CD4-positive, alpha-beta T cell treated with Interleukin-15 for 1 hour (primary cell): ENCODE data around the gene MVB12B.
"Not testable (repeated sequence)": the region's sequence is repeated elsewhere in the genome, so short reads cannot be mapped to it uniquely, and the experiment has no call there.

ENCODE experiments used
- DNase-seq: peaks from one replicate; pipeline ENCODE4 v3.0.0-alpha.2; 2020

The MVB12B gene

DNA sequence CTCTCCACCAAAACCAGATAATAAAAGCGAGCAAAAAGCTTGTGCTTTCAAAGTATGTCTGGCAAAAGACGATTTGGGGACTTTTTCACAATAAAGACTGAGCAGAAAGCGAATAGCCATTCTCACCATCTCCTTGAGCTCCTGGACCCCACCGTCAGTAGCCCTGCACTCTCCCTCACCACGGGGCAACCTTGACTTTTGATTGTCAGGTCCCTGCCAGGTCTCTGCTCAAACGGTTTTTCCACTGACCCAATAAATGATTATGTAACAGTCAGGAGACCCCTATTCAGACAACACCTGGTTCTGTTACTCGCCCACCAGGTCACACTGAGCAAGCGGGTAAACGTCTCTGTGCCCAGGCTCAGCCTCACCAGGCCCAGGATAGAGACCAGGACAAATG is 131.3 kb downstream of the MVB12B start:
- no peak for DNase-seq

DNA sequence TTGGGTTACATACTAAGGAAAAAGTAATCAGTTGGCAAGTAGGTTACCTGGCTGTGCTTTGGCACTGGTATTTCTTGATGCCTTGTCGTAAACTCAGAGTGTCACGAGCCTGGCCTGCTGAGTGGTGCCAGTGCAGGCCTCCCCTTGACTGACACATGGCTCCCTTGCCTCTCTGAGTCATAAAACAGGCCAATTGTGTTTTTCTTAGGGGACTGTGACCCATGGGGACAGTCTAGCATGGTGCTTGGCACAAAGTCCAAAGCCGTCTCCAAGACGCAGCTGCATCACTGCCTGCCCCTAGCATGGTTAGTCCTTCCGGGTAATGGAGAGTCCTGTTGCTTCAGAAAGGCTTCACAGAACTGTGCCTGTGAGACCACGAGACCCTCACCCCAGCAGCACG is 132.5 kb downstream of the MVB12B start:
- no peak for DNase-seq

DNA sequence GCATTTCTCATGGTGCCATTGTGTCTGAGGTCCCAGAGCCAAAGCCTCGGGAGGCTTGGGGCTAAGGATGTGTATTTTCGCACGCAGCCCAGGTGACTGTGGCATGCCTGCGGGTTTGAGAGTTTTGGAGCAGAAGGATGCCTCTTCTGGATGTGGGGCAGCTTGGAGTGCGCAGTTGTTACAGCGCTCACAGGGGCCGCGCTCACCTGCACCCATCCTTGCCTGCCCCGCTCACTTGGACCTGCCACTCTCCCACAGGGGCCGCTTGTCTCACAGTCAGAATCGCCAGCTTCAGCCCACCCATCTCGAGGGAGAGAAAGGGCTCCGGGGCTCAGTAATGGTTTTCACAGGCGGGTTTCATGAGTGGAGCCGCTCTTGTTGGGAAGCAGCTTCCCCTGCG is 132.9 kb downstream of the MVB12B start:
- no peak for DNase-seq

DNA sequence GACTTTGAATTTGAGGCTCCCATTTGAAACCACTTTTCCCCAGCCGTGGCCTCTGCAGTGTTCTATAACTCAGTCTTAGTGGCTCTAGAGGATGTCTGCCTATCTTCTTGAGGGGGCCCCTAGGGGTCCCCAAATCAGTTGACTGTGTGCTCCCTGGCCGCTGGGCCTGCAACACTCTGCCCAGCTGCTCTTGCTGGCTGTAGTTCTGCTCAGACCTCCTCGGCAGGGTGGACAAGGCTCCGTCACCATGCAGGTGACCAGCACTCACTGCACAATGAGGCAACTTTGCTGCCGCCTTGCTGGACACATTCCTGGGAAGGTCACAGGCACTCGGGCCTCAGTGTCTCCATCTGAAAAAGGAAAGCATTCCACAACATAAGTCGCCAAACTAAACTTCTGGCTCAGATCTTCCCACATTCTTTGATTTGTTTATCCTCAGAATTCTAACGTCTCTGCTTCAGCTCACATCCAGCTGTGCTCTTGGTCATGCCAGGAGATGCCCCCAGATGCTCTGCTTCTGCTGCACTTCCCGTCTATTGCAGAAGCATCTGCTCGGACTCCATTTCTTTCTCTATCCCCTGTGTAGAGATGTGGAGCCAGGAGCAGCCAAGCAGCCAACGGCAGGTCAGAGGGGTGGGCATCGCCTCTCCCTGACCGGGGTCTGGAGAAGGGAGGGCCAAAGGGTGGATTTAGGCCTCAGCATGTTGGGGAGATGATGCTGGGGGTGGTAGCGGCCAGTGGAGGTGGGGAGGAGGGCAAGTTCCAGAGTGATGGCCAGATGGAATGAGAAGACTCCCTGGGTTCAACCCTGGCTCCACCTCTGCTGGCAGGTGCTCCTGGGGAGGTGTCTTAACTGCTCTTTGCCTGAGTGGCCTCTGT is 133.6 kb downstream of the MVB12B start:
- no peak for DNase-seq

DNA sequence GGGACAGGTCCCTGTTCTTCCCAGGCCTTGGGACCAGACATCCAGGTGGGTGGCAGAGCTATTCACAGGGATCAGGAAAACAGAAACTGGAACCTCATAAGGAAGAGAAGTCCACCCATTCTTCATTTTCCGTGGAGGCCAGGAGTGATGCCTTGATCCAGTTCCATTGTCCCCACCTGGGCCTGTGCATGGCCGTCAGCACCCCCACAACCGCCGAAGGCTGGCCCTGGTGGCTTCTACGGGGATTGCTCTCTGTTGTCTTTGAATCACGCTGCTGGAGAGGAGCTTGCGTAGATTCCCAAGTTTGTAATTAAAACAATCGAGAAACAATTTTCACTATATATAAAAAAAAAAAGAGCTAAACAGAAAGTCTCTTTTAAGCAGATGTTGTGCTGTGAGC is 134.4 kb downstream of the MVB12B start:
- DNase-seq = no peak

DNA sequence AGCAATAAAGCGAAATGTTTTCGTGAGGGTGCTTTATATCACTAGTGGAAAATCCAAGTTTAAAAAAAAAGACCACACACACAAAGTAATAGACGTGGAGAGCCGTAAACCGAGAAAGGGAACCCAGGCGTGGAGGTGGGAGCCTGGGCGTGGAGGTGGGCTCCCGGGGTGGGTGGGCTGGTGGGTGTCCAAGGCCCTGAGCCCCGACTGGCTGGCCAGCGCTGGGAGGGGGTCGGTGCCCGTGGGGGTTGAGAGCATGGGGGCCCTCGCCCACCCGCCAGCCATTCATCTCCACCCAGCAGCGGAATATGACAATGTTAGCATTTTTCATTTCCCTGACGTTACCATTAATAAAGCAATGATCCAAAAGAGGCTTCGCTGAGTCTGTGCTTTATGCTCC is 135.0 kb downstream of the MVB12B start:
- DNase-seq = no peak

DNA sequence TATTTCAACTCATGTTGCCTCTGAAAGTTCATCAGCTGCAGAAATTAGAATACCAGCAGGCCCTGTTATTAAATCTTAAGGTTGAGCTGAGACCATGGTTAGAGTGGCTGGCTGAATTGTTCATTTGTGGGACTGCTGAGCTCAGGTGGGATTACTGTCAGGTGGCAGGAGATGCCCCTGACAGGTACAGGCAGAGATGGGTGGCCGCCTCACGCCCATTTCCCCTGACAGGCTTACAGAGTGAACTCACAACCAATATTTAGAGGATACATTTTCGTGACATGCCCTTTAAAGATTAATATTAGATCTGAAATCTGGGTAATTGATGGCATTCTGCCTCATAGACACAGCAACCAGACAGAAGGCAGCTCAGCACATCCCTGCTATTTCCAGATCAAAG is 136.0 kb downstream of the MVB12B start:
- DNase-seq = no peak

DNA sequence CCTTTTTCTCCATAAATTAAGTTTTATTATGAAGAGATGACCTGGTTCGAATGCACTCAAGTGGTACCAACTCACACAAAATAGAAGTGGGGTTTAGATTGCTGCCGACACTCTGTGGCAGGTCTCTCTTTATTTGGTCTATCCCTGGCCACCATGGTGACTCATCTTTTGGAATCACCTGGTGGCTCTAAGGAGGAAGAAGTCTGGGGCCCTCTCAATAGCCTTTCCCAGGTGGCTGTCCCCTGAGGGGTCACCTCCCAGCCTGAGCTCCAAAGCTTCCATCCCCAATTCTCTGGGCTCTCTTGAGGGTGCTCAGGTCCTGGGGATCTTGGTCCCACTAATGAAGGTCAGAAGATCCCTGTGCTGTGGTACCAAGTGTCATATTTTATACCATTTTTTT is 136.8 kb downstream of the MVB12B start:
- DNase-seq = no peak

DNA sequence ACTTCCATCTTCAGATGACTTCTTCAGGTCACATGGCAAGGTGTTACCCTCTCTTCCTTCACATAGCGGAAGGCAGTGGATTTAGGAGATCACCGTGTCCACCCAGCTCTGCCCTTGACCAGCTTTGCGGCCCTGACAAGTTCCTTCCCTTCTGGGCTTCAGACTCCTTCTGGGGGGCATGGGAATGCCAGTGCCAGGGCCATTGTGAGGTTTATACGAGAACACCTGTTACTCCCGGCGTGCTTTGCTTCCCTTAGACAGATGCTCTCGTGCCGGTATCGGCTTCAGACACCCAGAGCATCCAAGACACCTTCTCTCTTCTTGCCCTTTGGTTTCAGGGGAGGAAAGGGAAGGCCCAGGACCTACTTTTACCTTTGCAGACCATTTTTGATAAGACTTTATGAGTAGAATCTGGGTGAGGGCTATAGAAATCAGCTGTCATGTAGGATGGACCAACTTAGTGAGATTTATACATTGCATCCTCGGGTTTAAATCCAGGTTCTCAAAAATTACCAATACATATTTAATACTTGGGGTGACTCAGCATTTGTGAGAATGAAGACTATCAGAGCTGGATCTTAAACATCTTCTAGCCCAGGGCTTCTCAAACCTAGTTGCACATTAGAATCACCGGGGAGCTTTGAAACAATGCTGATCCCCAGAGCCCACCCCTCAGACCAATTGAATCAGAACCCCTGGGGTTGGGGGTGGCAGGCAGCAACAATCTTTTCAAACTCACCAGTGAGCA is 138.2 kb downstream of the MVB12B start:
- no peak for DNase-seq

DNA sequence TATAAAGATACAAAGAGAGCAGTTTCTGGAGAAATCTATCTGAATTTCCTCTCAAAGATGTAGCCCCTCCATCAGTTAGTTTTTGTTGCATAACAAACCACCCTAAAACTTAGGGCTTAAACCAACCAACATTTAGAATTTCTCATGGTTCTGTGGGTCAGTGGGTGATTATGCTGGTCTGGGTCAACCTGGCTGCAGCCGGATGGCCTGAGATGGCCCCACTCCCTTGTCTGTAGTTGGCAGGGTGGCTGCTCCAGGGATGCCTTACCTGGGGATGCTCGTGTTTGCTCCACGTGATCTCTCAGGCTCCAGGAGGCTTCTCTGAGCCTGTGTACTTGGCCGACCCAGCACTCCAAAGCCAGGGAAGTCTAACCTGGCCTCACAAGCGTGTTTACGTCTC is 139.3 kb downstream of the MVB12B start:
- DNase-seq = no peak

DNA sequence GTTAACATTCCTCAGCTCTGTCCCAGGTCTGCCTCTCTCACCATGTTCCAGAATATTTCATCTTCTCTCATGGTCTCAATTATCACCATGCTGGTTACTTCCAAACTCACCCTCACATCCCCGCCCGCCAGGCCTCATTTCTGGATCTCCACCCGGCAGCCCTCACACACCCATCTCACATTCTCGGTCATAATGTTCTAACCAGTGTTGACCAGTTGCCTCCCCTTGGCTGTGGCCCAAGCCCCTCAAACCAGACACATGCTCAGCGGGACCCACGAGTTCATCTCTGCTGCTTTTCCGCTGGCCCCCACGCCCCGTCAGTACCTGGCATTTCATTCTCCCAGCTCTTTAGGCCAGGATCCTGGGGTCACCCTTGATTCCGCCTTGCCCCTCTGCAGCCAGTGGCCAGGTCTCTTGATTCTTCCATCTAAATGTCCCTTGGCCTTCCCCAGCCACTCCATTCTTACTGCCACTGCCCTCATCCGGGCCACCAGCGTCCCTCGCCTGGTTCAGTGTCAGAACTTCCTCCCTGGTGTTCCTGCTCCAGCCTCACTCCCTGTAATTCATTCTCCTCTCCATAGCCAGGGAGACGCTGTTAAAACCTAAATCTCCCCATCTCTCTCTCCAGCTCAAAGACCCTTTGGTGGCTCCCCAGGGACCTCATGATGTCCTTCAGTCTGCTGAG is 141.7 kb downstream of the MVB12B start:
- DNase-seq = no peak

DNA sequence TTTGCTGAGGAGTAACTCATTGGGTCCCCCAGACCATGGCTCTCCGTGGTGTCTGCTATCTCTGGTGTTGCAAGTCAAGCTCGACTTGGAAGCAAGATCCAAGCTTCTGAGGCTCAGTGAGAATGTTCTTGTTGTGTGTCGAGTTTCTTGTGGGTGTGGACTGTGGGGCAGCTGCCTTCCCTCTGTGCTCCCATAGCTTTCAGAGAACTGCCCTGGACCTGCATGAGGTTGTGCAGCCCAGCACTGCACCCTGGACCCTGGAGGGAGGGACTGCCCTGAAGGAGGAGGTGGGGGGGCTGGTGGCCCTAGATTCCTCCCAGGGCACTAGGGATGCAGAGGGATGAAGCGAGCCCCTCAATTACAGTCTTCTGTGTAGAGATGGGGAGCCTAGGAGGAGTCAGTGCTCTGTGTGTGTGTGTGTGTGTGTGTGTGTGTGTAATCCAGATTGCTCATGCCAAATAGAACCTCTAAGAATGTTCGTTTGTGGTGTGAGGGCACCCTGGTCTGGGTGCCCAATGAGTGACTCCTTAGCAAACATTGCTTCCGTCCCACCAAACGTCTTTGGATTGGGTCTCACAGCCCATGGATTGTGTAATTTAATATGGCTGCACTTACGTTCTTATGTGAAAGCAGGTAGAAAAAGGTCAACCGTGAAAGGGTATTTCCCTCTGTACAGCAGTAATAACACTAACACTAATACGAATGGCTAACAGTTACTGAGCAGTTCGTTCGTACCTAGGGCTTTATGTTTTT is 143.8 kb downstream of the MVB12B start:
- DNase-seq = no peak

DNA sequence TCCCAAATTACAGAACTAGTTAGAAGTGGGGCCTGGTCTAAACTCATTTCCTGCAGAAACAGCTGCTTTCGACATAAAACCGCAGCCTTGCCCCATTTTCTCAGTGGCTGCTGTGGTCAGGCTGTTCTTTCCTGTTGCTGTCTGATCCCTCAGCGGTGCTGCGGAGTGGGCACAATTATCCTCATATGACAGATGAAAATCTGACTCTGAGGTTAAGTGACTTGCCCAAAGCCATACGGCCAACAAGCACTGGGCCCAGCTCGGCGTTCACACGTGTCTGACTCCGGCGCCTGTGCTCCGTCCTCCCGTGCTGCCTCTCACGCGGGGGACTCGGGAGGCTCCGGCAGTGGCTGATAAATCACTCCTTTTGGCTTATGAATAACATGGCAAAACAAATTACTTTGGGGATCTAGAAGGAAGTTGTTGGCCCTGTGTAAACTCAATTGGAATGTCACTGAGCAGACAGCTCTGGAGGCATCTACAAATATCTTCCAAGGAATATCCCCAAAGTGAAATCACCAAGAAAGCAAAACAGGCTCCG is 144.5 kb downstream of the MVB12B start:
- DNase-seq = peak; percentile 87

DNA sequence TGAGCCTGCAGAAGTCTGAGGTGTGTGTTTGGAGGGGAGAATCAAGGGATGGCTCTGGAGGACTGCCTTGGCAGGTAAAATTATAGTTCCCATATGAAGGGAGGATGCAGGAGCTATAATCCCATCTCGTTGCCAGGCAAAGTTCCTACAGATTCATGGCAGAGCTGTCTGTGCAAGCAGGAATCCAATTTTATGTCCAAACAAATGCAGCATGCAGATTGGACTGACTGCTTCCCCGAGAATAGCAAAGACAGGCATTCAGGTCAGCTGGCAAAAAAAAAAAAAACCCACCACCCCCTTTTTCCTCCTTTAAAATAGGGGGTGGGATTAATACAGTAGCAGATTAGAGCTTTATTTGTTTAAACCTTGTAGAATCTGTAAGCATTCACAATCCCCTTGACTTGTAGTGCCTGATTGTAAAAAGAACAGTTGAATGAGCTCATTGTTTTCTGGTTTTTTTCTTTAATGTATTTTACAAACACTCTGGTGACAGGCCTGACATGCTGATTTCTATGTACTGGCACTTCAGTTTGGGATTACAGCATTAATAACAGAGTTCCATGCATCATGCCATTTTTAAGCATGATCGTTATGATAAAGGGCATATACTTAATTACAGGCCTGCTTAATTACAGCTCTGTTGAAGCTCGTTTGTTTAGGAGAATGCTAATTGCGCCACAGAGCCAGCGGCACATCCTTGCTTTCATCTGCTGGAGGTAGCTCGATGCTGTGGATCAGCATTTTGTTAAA is 145.7 kb downstream of the MVB12B start:
- no peak for DNase-seq

DNA sequence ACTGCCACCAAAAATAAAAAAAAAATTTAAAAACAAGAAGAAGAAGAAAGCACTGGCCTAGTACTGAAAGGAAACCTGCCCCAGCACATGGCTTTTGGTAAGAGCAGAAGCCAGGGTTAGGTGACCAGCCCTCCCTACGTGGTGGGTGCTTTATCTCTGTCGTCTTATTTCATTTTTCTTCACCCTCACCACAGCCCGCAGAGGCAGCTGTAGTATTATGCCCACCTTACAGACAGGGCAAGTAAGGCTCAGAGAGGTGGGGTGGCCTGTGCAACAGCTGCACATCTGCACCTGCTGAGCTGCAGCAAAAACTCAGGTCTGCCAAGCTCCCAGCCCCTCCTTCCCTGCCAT is 146.3 kb downstream of the MVB12B start:
- DNase-seq = no peak

DNA sequence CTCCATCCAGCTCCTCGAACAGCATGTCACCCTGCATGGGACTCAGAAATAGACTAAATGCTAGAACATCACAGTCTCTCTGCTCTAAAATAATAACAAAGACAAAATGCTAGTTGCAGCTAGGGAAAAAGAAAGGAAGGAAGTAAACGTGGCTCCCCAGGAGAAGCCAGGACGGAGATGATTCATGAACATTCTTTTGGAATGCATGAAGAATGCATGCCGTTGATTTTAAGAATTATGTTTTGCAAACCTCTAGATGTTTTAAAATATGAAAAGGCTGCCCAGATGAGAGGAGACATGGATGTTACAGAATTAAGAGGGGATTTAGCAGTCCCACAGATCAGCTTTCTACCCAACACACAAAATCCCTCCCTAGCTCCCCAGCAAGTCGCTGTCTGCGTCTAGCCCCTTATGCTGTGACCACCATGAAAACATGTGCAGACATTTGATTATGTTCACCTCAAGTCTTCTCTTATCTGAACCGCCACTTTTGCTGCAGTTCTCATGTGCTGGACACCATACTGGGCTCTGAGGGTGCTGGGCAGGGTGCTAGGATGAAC is 147.7 kb downstream of the MVB12B start:
- no peak for DNase-seq

DNA sequence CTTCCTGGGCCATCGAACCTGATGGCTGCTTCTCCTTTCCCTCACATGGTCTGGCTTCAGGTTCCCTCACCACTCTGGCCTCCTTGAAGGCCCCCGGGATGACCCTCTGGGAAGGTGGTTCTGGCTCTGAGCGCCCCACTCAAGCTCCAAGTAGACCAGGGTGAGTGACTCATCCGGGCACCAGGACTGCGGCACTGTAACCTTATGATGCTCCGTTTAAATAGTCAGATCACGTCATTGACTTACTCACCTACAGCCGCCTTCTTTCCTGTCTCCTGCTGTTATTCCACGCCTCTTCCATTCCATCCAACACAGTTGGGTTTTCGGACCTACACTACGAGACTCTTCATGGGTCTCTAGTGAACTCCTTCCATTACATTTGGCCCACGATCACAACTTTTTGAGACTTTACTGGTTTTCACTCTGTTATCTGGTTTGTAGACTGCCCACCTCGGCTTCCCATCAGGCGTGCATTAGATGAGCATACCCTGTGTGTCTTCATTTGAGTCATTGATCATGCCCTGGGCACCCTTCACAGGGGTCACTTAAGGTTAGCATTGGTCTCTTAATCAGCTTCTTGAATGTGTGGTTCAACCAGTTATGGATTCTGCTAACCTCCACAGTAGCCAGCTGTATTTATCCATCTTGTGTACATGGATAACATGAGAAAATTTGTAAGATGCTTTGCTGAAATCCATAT is 148.3 kb downstream of the MVB12B start:
- no peak for DNase-seq

DNA sequence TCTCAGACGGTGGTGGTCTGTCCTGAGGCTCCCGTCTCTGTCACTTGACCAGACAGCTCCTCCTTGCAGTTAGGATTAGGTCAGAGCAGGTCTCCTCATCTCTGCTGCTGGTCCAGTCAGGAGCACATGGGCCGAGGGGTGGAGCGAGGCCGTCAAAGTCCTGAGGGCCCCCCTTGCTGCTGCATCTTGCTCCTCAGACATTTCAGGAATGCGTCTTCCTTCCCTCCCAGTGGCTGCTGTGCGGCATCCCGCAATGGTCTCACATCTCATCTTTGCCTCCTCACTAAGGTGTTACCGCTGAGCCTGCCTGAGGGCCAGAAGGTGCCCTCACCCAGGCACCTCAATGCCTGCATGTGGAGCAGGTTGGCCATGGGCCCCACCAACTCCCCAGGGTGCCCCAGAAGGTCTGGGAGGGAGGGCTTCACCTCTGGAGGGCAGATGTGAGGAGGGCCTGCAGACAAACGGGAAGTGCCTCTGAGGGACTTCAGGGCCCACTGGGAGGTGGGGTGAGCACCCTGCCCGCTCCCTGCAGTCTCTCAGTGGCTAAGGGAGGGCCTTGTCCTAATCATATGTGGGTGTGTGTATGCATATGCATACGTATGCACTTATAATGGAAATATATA is 149.4 kb downstream of the MVB12B start:
- DNase-seq = no peak

DNA sequence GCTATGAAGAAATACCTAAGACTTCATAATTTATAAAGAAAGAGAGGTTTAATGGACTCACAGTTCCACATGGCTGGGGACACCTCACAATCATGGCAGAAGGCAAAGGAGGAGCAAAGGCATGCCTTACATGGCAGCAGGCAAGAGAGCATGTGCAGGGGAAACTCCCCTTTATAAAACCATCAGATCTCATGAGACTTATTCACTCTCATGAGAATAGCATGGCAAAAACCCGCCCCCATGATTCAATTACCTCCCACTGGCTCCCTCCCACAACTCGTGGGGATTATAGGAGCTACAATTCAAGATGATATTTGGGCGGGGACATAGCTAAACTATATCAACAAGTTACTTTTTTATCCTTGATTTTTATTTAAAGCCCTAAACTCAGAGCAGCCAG is 150.8 kb downstream of the MVB12B start:
- DNase-seq = not testable (repeated sequence)

DNA sequence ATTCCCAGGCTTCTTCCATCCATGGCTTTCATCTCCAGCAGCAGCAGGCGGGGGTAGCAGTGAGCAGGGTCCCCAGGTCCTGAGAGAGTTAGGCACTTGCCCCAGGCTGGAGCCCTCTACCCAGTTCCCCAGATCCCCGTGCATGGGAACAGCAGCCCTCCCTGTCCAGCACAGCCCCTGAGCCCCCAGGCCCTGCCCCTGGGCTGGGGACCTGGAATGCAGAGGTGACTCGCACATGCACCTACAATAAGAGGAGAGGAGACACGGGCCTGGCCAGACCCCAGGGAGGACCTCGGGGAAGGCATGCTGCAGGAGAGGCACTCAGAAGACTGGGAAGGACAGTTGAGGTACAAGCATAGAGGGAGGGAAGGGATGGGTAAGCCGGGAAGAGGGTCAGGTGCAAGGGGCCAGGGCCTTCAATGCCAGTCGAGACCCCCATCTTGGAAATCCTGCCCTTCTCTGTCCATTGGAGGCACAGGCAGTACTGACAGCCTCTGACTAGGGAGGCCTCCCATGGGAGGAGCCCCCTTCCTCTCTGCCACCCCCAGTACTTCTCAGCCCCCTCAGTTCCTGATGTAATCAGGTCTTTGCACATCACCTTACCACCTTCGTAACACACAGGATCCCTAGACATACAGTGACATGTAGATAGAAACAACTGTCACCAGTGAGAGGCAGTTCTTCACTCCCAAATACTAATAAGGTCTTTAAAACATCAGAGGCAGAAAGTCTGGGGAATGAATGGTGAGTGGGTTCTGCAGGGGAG is 151.8 kb downstream of the MVB12B start:
- DNase-seq = no peak
